H1 (cell line): Measurements from ENCODE around the gene RAD9A. TPM values are rescaled to one million over a fixed set of nuclear protein-coding genes. Genes with fewer than 3 reads are reported as not detected.
A peak's percentile ranks its signal among the peaks of the same experiment; 100 is the strongest.

Experiments used
- CTCF ChIA-PET: fragments of 300-600 bp; sonication (Branson Sonifier 250); formaldehyde crosslinking; loops from one replicate; lab custom pipeline; 2021; ENCODE audit not compliant: partially characterized antibody; lab: Charles Lee
- POLR2A ChIA-PET: fragments of 300-600 bp; sonication (Branson Sonifier 250); formaldehyde crosslinking; loops from one replicate; lab custom pipeline; 2021; ENCODE audit warnings: inconsistent platforms; ENCODE audit not compliant: partially characterized antibody; lab: Charles Lee
- DNase-seq, 2 experiments: peaks; one replicate each; pipeline versions ENCODE4 v3.0.0 to v3.0.0-alpha.2; 2010 to 2022; ENCODE audit warnings: low spot score in 2 of 2, low read depth in 1 of 2, mixed read lengths in 1 of 2
- FAIRE-seq: peaks from 2 replicates; lab custom pipeline; 2011; peaks lifted over from hg19 to GRCh38; lab: Jason Lieb, UNC
- H2AFZ ChIP-seq: 2 replicates; pipeline ENCODE4 v1.8.1; 2012; ENCODE audit warnings: low read length, inconsistent platforms
- H2AK5ac ChIP-seq: 2 replicates; pipeline ENCODE4 v1.6.1; 2013; ENCODE audit warnings: low read depth, low read length
- H2BK120ac ChIP-seq: replicated peaks from 2 replicates; pipeline ENCODE3; 2013; ENCODE audit warnings: low read depth, low read length, inconsistent platforms
- H2BK12ac ChIP-seq: 2 replicates; pipeline ENCODE4 v1.6.1; 2013; ENCODE audit warnings: low read depth, low read length
- H2BK15ac ChIP-seq: 2 replicates; pipeline ENCODE4 v1.6.1; 2013; ENCODE audit warnings: low read length
- H2BK20ac ChIP-seq: 2 replicates; pipeline ENCODE4 v1.6.1; 2013; ENCODE audit warnings: low read length
- H2BK5ac ChIP-seq: 2 replicates; pipeline ENCODE4 v1.6.1; 2013; ENCODE audit warnings: low read depth, low read length
- H3K14ac ChIP-seq: 2 replicates; pipeline ENCODE4 v1.6.1; 2013; ENCODE audit warnings: inconsistent platforms; ENCODE audit not compliant: insufficient read length
- H3K18ac ChIP-seq: 2 replicates; pipeline ENCODE4 v1.6.1; 2013; ENCODE audit warnings: low read length; ENCODE audit errors: extremely low read depth
- H3K23ac ChIP-seq: 2 replicates; pipeline ENCODE4 v1.6.1; 2013; ENCODE audit warnings: inconsistent platforms; ENCODE audit not compliant: insufficient read length
- H3K23me2 ChIP-seq: 2 replicates; pipeline ENCODE4 v1.6.1; 2013; ENCODE audit warnings: low read depth, low read length
- H3K27ac ChIP-seq: 2 replicates; pipeline ENCODE4 v1.6.1; 2011; ENCODE audit warnings: low read depth, low read length, inconsistent platforms
- H3K27me3 ChIP-seq, 4 experiments: replicated peaks in 1 of 4; 1 replicate in 1 of 4; 2 replicates in 3 of 4; pipeline versions ENCODE4 v1.6.1 to v1.8.1; 2011 to 2013; ENCODE audit warnings: low read length in 3 of 4, mild to moderate bottlenecking in 3 of 4, inconsistent platforms in 2 of 4, mixed read lengths in 2 of 4, moderate library complexity in 1 of 4; ENCODE audit not compliant: control insufficient read depth in 3 of 4, insufficient read depth in 3 of 4; ENCODE audit errors: extremely low read depth in 1 of 4
- H3K36me3 ChIP-seq, 4 experiments: 2 replicates each; pipeline versions ENCODE4 v1.6.1 to v1.8.1; 2011 to 2013; ENCODE audit warnings: mild to moderate bottlenecking in 4 of 4, low read length in 3 of 4, moderate library complexity in 2 of 4, control low read depth in 1 of 4, inconsistent platforms in 1 of 4; ENCODE audit not compliant: insufficient read depth in 4 of 4, control insufficient read depth in 2 of 4
- H3K4ac ChIP-seq: replicated peaks from 2 replicates; pipeline ENCODE3; 2013; ENCODE audit warnings: low read length, low read depth, mixed read lengths, inconsistent platforms; ENCODE audit not compliant: insufficient read length
- H3K4me1 ChIP-seq, 4 experiments: replicated peaks in 1 of 4; 1 replicate in 1 of 4; 2 replicates in 3 of 4; pipeline versions ENCODE4 v1.6.1 to v1.8.1; 2011 to 2013; ENCODE audit warnings: low read length in 3 of 4, inconsistent platforms in 2 of 4, mixed read lengths in 1 of 4; ENCODE audit not compliant: insufficient read depth in 4 of 4, control insufficient read depth in 3 of 4
- H3K4me2 ChIP-seq, 2 experiments: 2 replicates each; pipeline versions ENCODE4 v1.6.1 to v1.8.1; 2011 to 2013; ENCODE audit warnings: low read depth in 2 of 2, low read length in 2 of 2, control low read depth in 1 of 2, inconsistent platforms in 1 of 2, mild to moderate bottlenecking in 1 of 2; ENCODE audit not compliant: insufficient read depth in 1 of 2
- H3K4me3 ChIP-seq, 4 experiments: fragments of 200-600, 300-600 bp in 1 of 4; sonication (generic), shearing (Covaris generic), sonication (Bioruptor Twin) in 1 of 4; 2 replicates each; pipeline versions ENCODE4 v1.5.1 to v1.8.1; 2011 to 2016; ENCODE audit warnings: low read length in 4 of 4, low read depth in 3 of 4, control low read depth in 2 of 4, inconsistent platforms in 2 of 4, mild to moderate bottlenecking in 2 of 4, mixed read lengths in 1 of 4, moderate library complexity in 1 of 4; ENCODE audit not compliant: insufficient read depth in 2 of 4; ENCODE audit errors: extremely low read depth in 1 of 4
- H3K56ac ChIP-seq: replicated peaks from 2 replicates; pipeline ENCODE3; 2013; ENCODE audit warnings: low read depth, mild to moderate bottlenecking, mixed read lengths, low read length, inconsistent platforms; ENCODE audit not compliant: insufficient read length
- H3K79me1 ChIP-seq: 2 replicates; pipeline ENCODE4 v1.6.1; 2013; ENCODE audit warnings: low read depth, low read length, control low read depth
- H3K79me2 ChIP-seq, 2 experiments: 2 replicates each; pipeline versions ENCODE4 v1.6.1 to v1.8.1; 2012 to 2013; ENCODE audit warnings: low read length in 2 of 2, mild to moderate bottlenecking in 2 of 2, inconsistent platforms in 1 of 2; ENCODE audit not compliant: insufficient read depth in 2 of 2, control insufficient read depth in 1 of 2
- H3K9ac ChIP-seq, 4 experiments: replicated peaks in 1 of 4; 1 replicate in 1 of 4; 2 replicates in 3 of 4; pipeline versions ENCODE4 v1.6.1 to v1.8.1; 2011 to 2013; ENCODE audit warnings: low read depth in 3 of 4, low read length in 3 of 4, control low read depth in 2 of 4, mild to moderate bottlenecking in 2 of 4, moderate library complexity in 2 of 4, inconsistent platforms in 1 of 4; ENCODE audit errors: extremely low read depth in 1 of 4
- H3K9me3 ChIP-seq, 2 experiments: 2 replicates each; pipeline versions ENCODE4 v1.6.1 to v1.8.1; 2012 to 2013; ENCODE audit warnings: mild to moderate bottlenecking in 2 of 2, moderate library complexity in 2 of 2, control low read depth in 1 of 2, inconsistent platforms in 1 of 2, low read depth in 1 of 2, low read length in 1 of 2, mixed read lengths in 1 of 2; ENCODE audit not compliant: insufficient read depth in 2 of 2
- H4K20me1 ChIP-seq, 2 experiments: replicated peaks in 1 of 2; 2 replicates each; pipeline versions ENCODE3 to v1.8.1; 2011 to 2013; ENCODE audit warnings: inconsistent platforms in 2 of 2, low read length in 2 of 2, mild to moderate bottlenecking in 1 of 2; ENCODE audit not compliant: insufficient read depth in 2 of 2, control insufficient read depth in 1 of 2
- H4K5ac ChIP-seq: 2 replicates; pipeline ENCODE4 v1.6.1; 2013; ENCODE audit warnings: low read length, low read depth, mixed read lengths, inconsistent platforms; ENCODE audit not compliant: insufficient read length
- H4K8ac ChIP-seq: 2 replicates; pipeline ENCODE4 v1.8.0; 2013; ENCODE audit warnings: mild to moderate bottlenecking, moderate library complexity, low read length, inconsistent platforms; ENCODE audit not compliant: insufficient read depth; ENCODE audit errors: extremely low read depth
- H4K91ac ChIP-seq: replicated peaks from 2 replicates; pipeline ENCODE3; 2013; ENCODE audit warnings: low read length, mixed read lengths, inconsistent platforms; ENCODE audit not compliant: insufficient read length
- CTCF ChIP-seq, 3 experiments: IDR thresholded peaks; 1 replicate in 2 of 3; 2 replicates in 1 of 3; pipeline versions ENCODE4 v1.5.1 to v1.6.1; 2011; ENCODE audit warnings: low read length in 3 of 3, mild to moderate bottlenecking in 3 of 3, inconsistent platforms in 2 of 3, low read depth in 1 of 3, moderate library complexity in 1 of 3; ENCODE audit not compliant: insufficient read depth in 1 of 3; ENCODE audit errors: control extremely low read depth in 1 of 3
- SAP30 ChIP-seq: fragments of 300-600 bp; sonication (generic); IDR thresholded peaks from 2 replicates; pipeline ENCODE4 v1.7.1; 2012; ENCODE audit warnings: low read length, moderate library complexity, mild to moderate bottlenecking, inconsistent platforms; ENCODE audit not compliant: insufficient read depth, insufficient replicate concordance
- WGBS, 2 experiments: shearing (Covaris generic) in 1 of 2; methylation state at CpG; one replicate each; pipeline versions ENCODE4 v1.1.6 to v1.1.7; 2013 to 2015; ENCODE audit warnings: low lambda C conversion rate in 2 of 2, mixed read lengths in 2 of 2, inconsistent platforms in 1 of 2, low coverage in 1 of 2, missing lambda C conversion rate in 1 of 2; ENCODE audit not compliant: insufficient replicate concordance in 2 of 2, insufficient coverage in 1 of 2, insufficient read length in 1 of 2; ENCODE audit errors: extremely low coverage in 1 of 2, missing lambda C conversion rate in 1 of 2; 5-methylcytosine and 5-hydroxymethylcytosine counted together
- polyA plus RNA-seq, 7 experiments: library from polyadenylated mRNA; depleted of rRNA in 3 of 7; stranded (reverse) in 5 of 7; unstranded in 2 of 7; fragments of >200 nt in 5 of 7; fragments of 200-250 nt in 2 of 7; gene quantifications; 1 replicate in 5 of 7; 2 replicates in 1 of 7; 4 replicates in 1 of 7; pipeline versions ENCODE4 v1.2.1 to v1.2.3, GENCODE V29; 2011 to 2013; ENCODE audit warnings: missing spikeins in 2 of 7, mixed read lengths in 2 of 7
- total RNA-seq: library from RNA; stranded (reverse); fragmentation: NEBNext Ultra II Directional; extraction: Animal tissue kit (Norgen Biotek cat#: 25700); gene quantifications from 2 replicates; pipeline ENCODE4 v1.2.1, GENCODE V29; 2021

The RAD9A gene
- total and polyA plus RNA-seq, 2 of the 8 experiments (the other 6 are each of a cell fraction or from before 2014, with no cell fraction given): 22.2 to 25.5 TPM

GRCh38 chr11:67352546-67353316 is 39.1 kb upstream of the RAD9A start:
- no peak for FAIRE-seq
- no peak overlapping the region for H2BK20ac ChIP-seq
- no peak overlapping the region for H3K14ac ChIP-seq
- no peaks in the 10 kb centered on the region for H3K79me2 ChIP-seq
- peak overlapping the region; percentile 95 for H4K5ac ChIP-seq
- H3K79me1 ChIP-seq: peaks cover 2% of the 10 kb centered on the region; the same call in 1 of the 2 replicates
- H3K27ac ChIP-seq: peak overlapping the region; percentile 72; the same call in 1 of the 2 replicates
- peak overlapping the region; percentile 69; the same call in 1 of the 2 replicates for H4K8ac ChIP-seq
- H3K23me2 ChIP-seq: peaks cover 8% of the 10 kb centered on the region; the same call in 1 of the 2 replicates
- no peak overlapping the region for H2AFZ ChIP-seq
- H3K56ac ChIP-seq: no peak overlapping the region
- H3K27me3 ChIP-seq: no peaks in the 10 kb centered on the region; a peak in 1 of 7 replicates
- no peak overlapping the region for H3K4ac ChIP-seq
- H2BK15ac ChIP-seq: peak overlapping the region; percentile 72
- peak overlapping the region; percentile 90 to 94 for H3K4me2 ChIP-seq
- peak overlapping the region in 3 of 4 experiments; percentile 41 to 62 (median 51); a peak in 5 of 7 replicates for H3K9ac ChIP-seq
- POLR2A ChIA-PET: interaction anchor here (0.7 to 3.4 kb wide), 17 partner anchors 14 to 231 kb away, joined by 3 to 16 read pairs (median 4); partner anchors contain the start of genes GSTP1 and RAD9A
- TF ChIP-seq SAP30 (peak; percentile 93), CTCF (IDR thresholded peaks at IDR 0.05; ENCODE audit: control extremely low read depth in 1 of 3, insufficient read depth in 1 of 3, low read depth in 1 of 3, low read length in 3 of 3) (no peak)
- TF ChIP-seq, all 59 proteins: peak for 1
- peak overlapping the region; percentile 76 for H2BK5ac ChIP-seq
- H3K18ac ChIP-seq: peak overlapping the region; percentile 60; the same call in 1 of the 2 replicates
- CTCF ChIA-PET: interaction anchor here (0.7 to 20.0 kb wide), 10 partner anchors 9 to 195 kb away, joined by 3 to 1305 read pairs (median 19); partner anchors contain the start of genes CLCF1, PPP1CA, RAD9A and TBC1D10C
- H4K20me1 ChIP-seq: peaks cover 0 to 3% of the 10 kb centered on the region in 2 experiments
- DNase-seq: no peak
- no peak overlapping the region for H2AK5ac ChIP-seq
- H3K4me3 ChIP-seq: peak overlapping the region; percentile 57 to 78 (median 73)
- H3K9me3 ChIP-seq: no peaks in the 10 kb centered on the region
- no peak overlapping the region for H2BK120ac ChIP-seq
- peaks cover 0 to 18% (median 15%) of the 10 kb centered on the region in 4 experiments; a peak in 6 of 7 replicates for H3K4me1 ChIP-seq
- H3K23ac ChIP-seq: no peak overlapping the region
- H2BK12ac ChIP-seq: no peak overlapping the region
- H4K91ac ChIP-seq: peak overlapping the region; percentile 11
- H3K36me3 ChIP-seq: no peaks in the 10 kb centered on the region
- WGBS, 2 experiments: 35% methylated on average over 23 of the region's 25 CpGs; no CpG with 5 or more reads in 1 of the 2 experiments
